GM12878 (cell line): ENCODE results near the gene HMCN2. TPM values are rescaled to one million over a fixed set of nuclear protein-coding genes. Genes with fewer than 3 reads are reported as not detected.

ENCODE experiments used
- ATAC-seq: fragments of 200-7000 bp; cut with Tn5 transposase; 3 replicates; pipeline ENCODE4 v1.9.1; 2020; ENCODE audit warnings: mild to moderate bottlenecking, moderate library complexity
- BruUV-seq: library from RNA; stranded (reverse); fragments of 400-500 nt; replicated peaks from 2 replicates; lab custom pipeline; 2021; lab: Mats Ljungman, UMichigan
- CTCF ChIA-PET: fragments of 300-600 bp; sonication (Branson Sonifier 250); formaldehyde crosslinking; extraction: SDS; loops from one replicate; lab custom pipeline; 2021; ENCODE audit warnings: inconsistent platforms; lab: Yijun Ruan, JAX
- POLR2A ChIA-PET: fragments of 350-600 bp; formaldehyde crosslinking; extraction: SDS; loops from one replicate; lab custom pipeline; 2021; ENCODE audit warnings: inconsistent platforms; lab: Charles Lee
- RAD21 ChIA-PET: fragments of 300-600 bp; sonication (Branson Sonifier 250); formaldehyde crosslinking; loops from one replicate; lab custom pipeline; 2023; ENCODE audit warnings: antibody characterized with exemption; ENCODE audit not compliant: unreplicated experiment; lab: Charles Lee
- SMC1A ChIA-PET: fragments of 300-600 bp; sonication (Branson Sonifier 250); formaldehyde crosslinking; loops from one replicate; lab custom pipeline; 2023; ENCODE audit not compliant: unreplicated experiment, uncharacterized antibody; lab: Charles Lee
- DNase-seq: peaks from one replicate; pipeline ENCODE4 v3.0.0-alpha.2; 2011; ENCODE audit warnings: low read depth, low spot score
- FAIRE-seq: peaks from 3 replicates; lab custom pipeline; 2011; peaks lifted over from hg19 to GRCh38; lab: Jason Lieb, UNC
- H2AFZ ChIP-seq: 2 replicates; pipeline ENCODE4 v1.6.0; 2011; ENCODE audit warnings: low read depth, low read length, control low read depth; ENCODE audit not compliant: control insufficient read depth
- H3K27ac ChIP-seq: 2 replicates; pipeline ENCODE4 v1.5.1; 2011; ENCODE audit warnings: control low read depth; ENCODE audit not compliant: control insufficient read depth, insufficient read depth
- H3K27me3 ChIP-seq, 2 experiments: replicated peaks in 1 of 2; 2 replicates each; pipeline versions ENCODE4 v1.6.0 to v1.6.1; 2011; ENCODE audit warnings: low read length in 1 of 2; ENCODE audit not compliant: control insufficient read depth in 2 of 2, insufficient read depth in 2 of 2
- H3K36me3 ChIP-seq, 2 experiments: 2 replicates each; pipeline ENCODE4 v1.5.1; 2011; ENCODE audit warnings: low read length in 1 of 2; ENCODE audit not compliant: control insufficient read depth in 2 of 2, insufficient read depth in 2 of 2
- H3K4me1 ChIP-seq: 2 replicates; pipeline ENCODE4 v1.6.1; 2011; ENCODE audit warnings: mild to moderate bottlenecking, low read length, moderate library complexity, mixed read lengths; ENCODE audit not compliant: control insufficient read depth, insufficient read depth
- H3K4me2 ChIP-seq: 2 replicates; pipeline ENCODE4 v1.6.0; 2011; ENCODE audit warnings: control low read depth; ENCODE audit not compliant: control insufficient read depth, insufficient read depth
- H3K4me3 ChIP-seq: fragments of 200-600 bp; sonication (generic); 2 replicates; pipeline ENCODE4 v1.5.1; 2016
- H3K79me2 ChIP-seq: 2 replicates; pipeline ENCODE4 v1.6.0; 2011; ENCODE audit warnings: low read length; ENCODE audit not compliant: control insufficient read depth, insufficient read depth
- H3K9ac ChIP-seq: 2 replicates; pipeline ENCODE4 v1.8.0; 2011; ENCODE audit warnings: low read length, control low read depth, mixed read lengths; ENCODE audit not compliant: control insufficient read depth, insufficient read depth
- H3K9me3 ChIP-seq: replicated peaks from 3 replicates; pipeline ENCODE4 v1.5.1; 2011; ENCODE audit warnings: mild to moderate bottlenecking, low read length; ENCODE audit not compliant: control insufficient read depth, insufficient read depth
- H4K20me1 ChIP-seq: 2 replicates; pipeline ENCODE4 v1.6.0; 2011; ENCODE audit not compliant: control insufficient read depth, insufficient read depth
- GABPA ChIP-seq: IDR thresholded peaks from 2 replicates; pipeline ENCODE4 v1.6.1; 2014; ENCODE audit warnings: antibody characterized with exemption, low read depth, mild to moderate bottlenecking, inconsistent platforms
- KAT2A ChIP-seq: conservative IDR thresholded peaks from 2 replicates; pipeline ENCODE4 v1.6.1; 2011; ENCODE audit warnings: low read depth, low read length; ENCODE audit not compliant: control insufficient read depth
- NFXL1 ChIP-seq: fragments of 450-650 bp; IDR thresholded peaks from 2 replicates; pipeline ENCODE4 v1.6.1; 2017; ENCODE audit warnings: antibody characterized with exemption, mild to moderate bottlenecking, borderline replicate concordance
- RELB ChIP-seq: fragments of 450-650 bp; IDR thresholded peaks from 2 replicates; pipeline ENCODE4 v1.6.1; 2017; ENCODE audit warnings: low read depth, mild to moderate bottlenecking, moderate library complexity
- SMC3 ChIP-seq: IDR thresholded peaks from 2 replicates; pipeline ENCODE4 v1.6.1; 2011; ENCODE audit warnings: low read length, improper control_type of control experiment, borderline replicate concordance
- SREBF2 ChIP-seq: IDR thresholded peaks from 2 replicates; pipeline ENCODE4 v1.6.1; 2012; ENCODE audit warnings: mild to moderate bottlenecking, low read length
- SUPT20H ChIP-seq: IDR thresholded peaks from 2 replicates; pipeline ENCODE4 v1.6.1; 2011; ENCODE audit warnings: low read depth, mild to moderate bottlenecking, low read length, moderate library complexity, borderline replicate concordance; ENCODE audit not compliant: control insufficient read depth
- WRNIP1 ChIP-seq: IDR thresholded peaks from 2 replicates; pipeline ENCODE4 v1.6.1; 2011; ENCODE audit warnings: low read depth, low read length, improper control_type of control experiment, borderline replicate concordance
- ZNF384 ChIP-seq: IDR thresholded peaks from 2 replicates; pipeline ENCODE4 v1.6.1; 2012; ENCODE audit warnings: low read depth, mild to moderate bottlenecking, low read length, improper control_type of control experiment, borderline replicate concordance
- WGBS: methylation state at CpG from one replicate; pipeline ENCODE4 v1.1.6; 2016; ENCODE audit warnings: low lambda C conversion rate; ENCODE audit not compliant: insufficient replicate concordance, insufficient coverage; ENCODE audit errors: missing lambda C conversion rate; 5-methylcytosine and 5-hydroxymethylcytosine counted together
- in situ Hi-C: fragments of 300-500 bp; cut with MboI; formaldehyde crosslinking; loops from 9 replicates; pipeline ENCODE4 v1.14.3; 2018; ENCODE audit warnings: mixed read lengths
- intact Hi-C: fragments of 100-400 bp; cut with micrococcal nuclease; formaldehyde crosslinking; loops from one replicate; pipeline ENCODE4 v1.14.2; 2022; ENCODE audit not compliant: unreplicated experiment
- polyA plus RNA-seq, 11 experiments: library from polyadenylated mRNA; depleted of rRNA in 4 of 11; unstranded in 6 of 11; stranded (reverse) in 5 of 11; fragments of >200 nt; fragmentation: Nextera tagmentation in 4 of 11; fragmentation: Illumina TruSeq in 1 of 11; extraction: Ambion mirVana in 4 of 11; extraction: Trizol in 1 of 11; gene quantifications; 1 replicate in 1 of 11; 2 replicates in 10 of 11; pipeline versions ENCODE4 v1.2.1 to v1.2.3, GENCODE V29; 2011 to 2016; ENCODE audit warnings: inconsistent platforms in 2 of 11, missing spikeins in 2 of 11, low read depth in 1 of 11
- total RNA-seq, 4 experiments: library from RNA; depleted of rRNA in 3 of 4; stranded (reverse); fragments of >200 nt in 3 of 4; fragmentation: Illumina TruSeq in 1 of 4; extraction: Trizol in 1 of 4; gene quantifications; 2 replicates each; pipeline versions ENCODE4 v1.2.1 to v1.2.3, GENCODE V29; 2013 to 2021
- TF ChIP-seq, protein P1 (sequence below): IDR thresholded peaks from 2 replicates; pipeline ENCODE4 v1.6.1; 2011; ENCODE audit warnings: borderline replicate concordance, low read depth, mild to moderate bottlenecking, moderate library complexity, low read length; ENCODE audit not compliant: insufficient read depth, poor library complexity, severe bottlenecking
- TF ChIP-seq, protein P2 (sequence below): IDR thresholded peaks from 2 replicates; pipeline ENCODE4 v1.6.1; 2012; ENCODE audit warnings: low read length, inconsistent platforms
- TF ChIP-seq, protein P3 (sequence below): fragments of 450-650 bp; IDR thresholded peaks from 2 replicates; pipeline ENCODE4 v1.6.1; 2014; ENCODE audit warnings: mild to moderate bottlenecking

Gene HMCN2
- total and polyA plus RNA-seq, 10 of the 15 experiments (the other 5 are each of a cell fraction or from before 2014, with no cell fraction given) = 0.04 TPM; not detected in 9

DNA sequence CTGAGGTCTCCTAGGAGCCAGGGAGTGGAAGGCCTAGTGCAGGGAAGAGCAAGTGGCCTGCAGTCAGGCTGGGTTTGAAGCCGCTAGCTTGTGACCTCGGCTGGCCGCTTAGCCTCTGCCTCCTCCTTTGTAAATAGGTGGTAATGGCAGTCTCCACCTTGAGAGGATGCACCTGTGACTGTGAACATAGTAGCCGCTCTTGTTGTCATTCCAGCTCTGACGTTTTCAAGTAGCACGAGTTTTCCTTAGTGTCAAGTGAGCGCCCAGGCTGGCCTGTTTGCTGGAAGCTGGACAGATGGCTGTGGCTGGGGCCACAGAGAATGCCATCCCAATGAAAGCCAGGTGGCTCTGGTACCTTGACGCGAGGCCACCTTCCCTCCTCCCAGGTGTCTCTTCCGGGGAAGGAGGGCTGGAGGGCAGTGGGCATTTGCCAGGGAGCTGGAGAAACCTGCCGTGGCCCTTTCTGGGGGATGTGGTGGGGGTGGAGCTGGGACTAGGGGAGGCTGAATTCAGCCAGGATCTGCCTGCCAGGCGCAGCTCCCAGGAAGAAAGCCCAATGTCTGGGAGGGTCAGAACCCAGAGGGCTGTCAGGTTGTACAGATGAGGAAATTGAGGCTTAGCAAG lies 181.7 kb downstream of the HMCN2 start:
- intact Hi-C loops = no loop called here
- Histone ChIP-seq H3K27me3 (no peaks in the 10 kb centered on the region; a peak in 3 of 4 replicates), H3K36me3 (no peaks in the 10 kb centered on the region), H2AFZ (no peak overlapping the region), H3K4me1 (no peaks in the 10 kb centered on the region), H3K4me2 (no peak overlapping the region), H3K9ac (no peak overlapping the region), H4K20me1 (no peaks in the 10 kb centered on the region), H3K9me3 (no peaks in the 10 kb centered on the region), H3K4me3 (no peak overlapping the region), H3K79me2 (no peaks in the 10 kb centered on the region), H3K27ac (no peak overlapping the region)
- BruUV-seq = no TSS peak
- WGBS = 55% methylated on average over 12 of the region's 12 CpGs
- SMC1A ChIA-PET = no interaction called here
- ATAC-seq = no peak
- in situ Hi-C loops = no loop called here
- FAIRE-seq = no peak
- CTCF ChIA-PET = interaction anchor here (0.6 to 0.8 kb wide), 2 partner anchors 10 to 484 kb away, joined by 3 read pairs; no protein-coding TSS in a partner anchor
- POLR2A ChIA-PET = interaction anchor here (0.5 kb wide), 1 partner anchor 1237 kb away, joined by 3 read pairs; no protein-coding TSS in a partner anchor
- RAD21 ChIA-PET = interaction anchor here (1.0 kb wide), 1 partner anchor 24 kb away, joined by 3 read pairs; no protein-coding TSS in a partner anchor
- TF ChIP-seq, protein P1, sequence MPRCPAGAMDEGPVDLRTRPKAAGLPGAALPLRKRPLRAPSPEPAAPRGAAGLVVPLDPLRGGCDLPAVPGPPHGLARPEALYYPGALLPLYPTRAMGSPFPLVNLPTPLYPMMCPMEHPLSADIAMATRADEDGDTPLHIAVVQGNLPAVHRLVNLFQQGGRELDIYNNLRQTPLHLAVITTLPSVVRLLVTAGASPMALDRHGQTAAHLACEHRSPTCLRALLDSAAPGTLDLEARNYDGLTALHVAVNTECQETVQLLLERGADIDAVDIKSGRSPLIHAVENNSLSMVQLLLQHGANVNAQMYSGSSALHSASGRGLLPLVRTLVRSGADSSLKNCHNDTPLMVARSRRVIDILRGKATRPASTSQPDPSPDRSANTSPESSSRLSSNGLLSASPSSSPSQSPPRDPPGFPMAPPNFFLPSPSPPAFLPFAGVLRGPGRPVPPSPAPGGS = no peak
- TF ChIP-seq, protein P2, sequence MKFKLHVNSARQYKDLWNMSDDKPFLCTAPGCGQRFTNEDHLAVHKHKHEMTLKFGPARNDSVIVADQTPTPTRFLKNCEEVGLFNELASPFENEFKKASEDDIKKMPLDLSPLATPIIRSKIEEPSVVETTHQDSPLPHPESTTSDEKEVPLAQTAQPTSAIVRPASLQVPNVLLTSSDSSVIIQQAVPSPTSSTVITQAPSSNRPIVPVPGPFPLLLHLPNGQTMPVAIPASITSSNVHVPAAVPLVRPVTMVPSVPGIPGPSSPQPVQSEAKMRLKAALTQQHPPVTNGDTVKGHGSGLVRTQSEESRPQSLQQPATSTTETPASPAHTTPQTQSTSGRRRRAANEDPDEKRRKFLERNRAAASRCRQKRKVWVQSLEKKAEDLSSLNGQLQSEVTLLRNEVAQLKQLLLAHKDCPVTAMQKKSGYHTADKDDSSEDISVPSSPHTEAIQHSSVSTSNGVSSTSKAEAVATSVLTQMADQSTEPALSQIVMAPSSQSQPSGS = no peak
- TF ChIP-seq NFXL1 = no peak
- TF ChIP-seq RELB = no peak
- TF ChIP-seq SMC3 = no peak
- TF ChIP-seq SUPT20H = no peak
- no peak for TF ChIP-seq KAT2A
- no peak for TF ChIP-seq SREBF2
- TF ChIP-seq GABPA = no peak
- no peak for TF ChIP-seq WRNIP1
- TF ChIP-seq ZNF384 = no peak
- TF ChIP-seq, protein P3, sequence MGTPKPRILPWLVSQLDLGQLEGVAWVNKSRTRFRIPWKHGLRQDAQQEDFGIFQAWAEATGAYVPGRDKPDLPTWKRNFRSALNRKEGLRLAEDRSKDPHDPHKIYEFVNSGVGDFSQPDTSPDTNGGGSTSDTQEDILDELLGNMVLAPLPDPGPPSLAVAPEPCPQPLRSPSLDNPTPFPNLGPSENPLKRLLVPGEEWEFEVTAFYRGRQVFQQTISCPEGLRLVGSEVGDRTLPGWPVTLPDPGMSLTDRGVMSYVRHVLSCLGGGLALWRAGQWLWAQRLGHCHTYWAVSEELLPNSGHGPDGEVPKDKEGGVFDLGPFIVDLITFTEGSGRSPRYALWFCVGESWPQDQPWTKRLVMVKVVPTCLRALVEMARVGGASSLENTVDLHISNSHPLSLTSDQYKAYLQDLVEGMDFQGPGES = no peak
- DNase-seq = no peak
